IMR-90 (cell line): ENCODE data around the gene CD209. TPM values are rescaled to one million over a fixed set of nuclear protein-coding genes. Genes with fewer than 3 reads are reported as not detected.

Experiments used
- ATAC-seq: fragments of 200-7000 bp; cut with Tn5 transposase; 2 replicates; pipeline ENCODE4 v1.9.1; 2020; ENCODE audit warnings: low read depth, mild to moderate bottlenecking, moderate library complexity
- BruUV-seq: library from RNA; stranded (reverse); fragments of 400-500 nt; replicated peaks from 2 replicates; lab custom pipeline; 2021; lab: Mats Ljungman, UMichigan
- CTCF ChIA-PET: fragments of 300-600 bp; formaldehyde crosslinking; extraction: SDS; loops from one replicate; lab custom pipeline; 2021; ENCODE audit warnings: antibody characterized with exemption; lab: Yijun Ruan, JAX
- POLR2A ChIA-PET: fragments of 300-600 bp; sonication (Branson Sonifier 250); formaldehyde crosslinking; loops from one replicate; lab custom pipeline; 2022; ENCODE audit warnings: antibody characterized with exemption; ENCODE audit not compliant: unreplicated experiment; lab: Charles Lee
- DNase-seq: peaks from one replicate; pipeline ENCODE4 v3.0.0; 2013
- H2AFZ ChIP-seq: replicated peaks from 2 replicates; pipeline ENCODE3; 2013; ENCODE audit warnings: low read length, mild to moderate bottlenecking; ENCODE audit not compliant: poor library complexity
- H2AK5ac ChIP-seq: 2 replicates; pipeline ENCODE4 v1.6.1; 2013; ENCODE audit warnings: low read depth, low read length, inconsistent platforms
- H2AK9ac ChIP-seq: replicated peaks from 2 replicates; pipeline ENCODE3; 2013; ENCODE audit warnings: mild to moderate bottlenecking, low read depth, low read length, moderate library complexity; ENCODE audit not compliant: poor library complexity
- H2BK120ac ChIP-seq: 2 replicates; pipeline ENCODE4 v1.6.1; 2013; ENCODE audit warnings: low read depth, low read length, inconsistent platforms
- H2BK15ac ChIP-seq: 3 replicates; pipeline ENCODE4 v1.6.1; 2013; ENCODE audit warnings: low read depth, low read length, inconsistent platforms
- H2BK20ac ChIP-seq: 2 replicates; pipeline ENCODE4 v1.6.1; 2013; ENCODE audit warnings: low read depth, mild to moderate bottlenecking, inconsistent platforms, low read length, moderate library complexity
- H2BK5ac ChIP-seq: 2 replicates; pipeline ENCODE4 v1.6.1; 2013; ENCODE audit warnings: mild to moderate bottlenecking, low read depth, low read length, inconsistent platforms; ENCODE audit not compliant: poor library complexity, severe bottlenecking
- H3K14ac ChIP-seq: replicated peaks from 2 replicates; pipeline ENCODE4 v1.6.1; 2013; ENCODE audit warnings: low read depth, low read length, inconsistent platforms
- H3K18ac ChIP-seq: 2 replicates; pipeline ENCODE4 v1.6.1; 2013; ENCODE audit warnings: low read depth, low read length, control low read depth
- H3K23ac ChIP-seq: 2 replicates; pipeline ENCODE4 v1.6.1; 2013; ENCODE audit warnings: low read depth, low read length, inconsistent platforms
- H3K27ac ChIP-seq: 2 replicates; pipeline ENCODE4 v1.5.1; 2013; ENCODE audit warnings: mild to moderate bottlenecking, control low read depth, low read length; ENCODE audit not compliant: insufficient read depth
- H3K27me3 ChIP-seq: 2 replicates; pipeline ENCODE4 v1.6.1; 2013; ENCODE audit warnings: low read length; ENCODE audit not compliant: control insufficient read depth, insufficient read depth
- H3K36me3 ChIP-seq: 2 replicates; pipeline ENCODE4 v1.6.1; 2013; ENCODE audit warnings: low read length, mixed read lengths; ENCODE audit not compliant: control insufficient read depth, insufficient read depth
- H3K4ac ChIP-seq: 2 replicates; pipeline ENCODE4 v1.6.1; 2013; ENCODE audit warnings: low read depth, low read length, inconsistent platforms
- H3K4me1 ChIP-seq: 2 replicates; pipeline ENCODE4 v1.6.1; 2013; ENCODE audit warnings: low read length, mixed read lengths; ENCODE audit not compliant: control insufficient read depth, insufficient read depth
- H3K4me2 ChIP-seq: 2 replicates; pipeline ENCODE4 v1.6.1; 2013; ENCODE audit warnings: low read depth, mild to moderate bottlenecking, control low read depth, low read length, moderate library complexity
- H3K4me3 ChIP-seq: 2 replicates; pipeline ENCODE4 v1.5.1; 2013; ENCODE audit warnings: low read depth, mild to moderate bottlenecking, control low read depth, low read length, moderate library complexity; ENCODE audit not compliant: insufficient read depth
- H3K56ac ChIP-seq: 2 replicates; pipeline ENCODE4 v1.6.1; 2013; ENCODE audit warnings: low read length, inconsistent platforms; ENCODE audit not compliant: insufficient read depth; ENCODE audit errors: extremely low read depth
- H3K79me1 ChIP-seq, 2 experiments: 2 replicates each; pipeline ENCODE4 v1.6.1; 2013; ENCODE audit warnings: low read length in 2 of 2, inconsistent platforms in 1 of 2, low read depth in 1 of 2
- H3K9ac ChIP-seq: 2 replicates; pipeline ENCODE4 v1.6.1; 2013; ENCODE audit warnings: low read depth, low read length, control low read depth
- H3K9me1 ChIP-seq: 2 replicates; pipeline ENCODE4 v1.6.1; 2013; ENCODE audit warnings: low read length, inconsistent platforms; ENCODE audit not compliant: insufficient read depth
- H3K9me3 ChIP-seq: 2 replicates; pipeline ENCODE4 v1.6.1; 2013; ENCODE audit warnings: low read length; ENCODE audit not compliant: control insufficient read depth, insufficient read depth
- H4K20me1 ChIP-seq: 2 replicates; pipeline ENCODE4 v1.6.1; 2013; ENCODE audit warnings: low read length, inconsistent platforms; ENCODE audit not compliant: insufficient read depth
- H4K5ac ChIP-seq: 2 replicates; pipeline ENCODE4 v1.6.1; 2013; ENCODE audit warnings: mild to moderate bottlenecking, low read depth, low read length, control low read depth
- H4K8ac ChIP-seq, 2 experiments: 2 replicates each; pipeline ENCODE4 v1.6.1; 2013; ENCODE audit warnings: low read depth in 2 of 2, low read length in 2 of 2, control low read depth in 1 of 2, inconsistent platforms in 1 of 2
- H4K91ac ChIP-seq: 2 replicates; pipeline ENCODE4 v1.6.1; 2013; ENCODE audit warnings: low read depth, low read length, inconsistent platforms; ENCODE audit not compliant: insufficient read depth
- CHD1 ChIP-seq: IDR thresholded peaks from 2 replicates; pipeline ENCODE4 v1.6.1; 2012; ENCODE audit warnings: low read depth, low read length, improper control_type of control experiment
- FOS ChIP-seq: fragments of 150-350 bp; IDR thresholded peaks from 2 replicates; pipeline ENCODE4 v1.6.1; 2016; ENCODE audit warnings: low read depth, low read length
- MAZ ChIP-seq: IDR thresholded peaks from 2 replicates; pipeline ENCODE4 v1.6.1; 2012; ENCODE audit warnings: low read depth, mild to moderate bottlenecking, low read length, improper control_type of control experiment, moderate library complexity, borderline replicate concordance
- MXI1 ChIP-seq: IDR thresholded peaks from 2 replicates; pipeline ENCODE4 v1.6.1; 2012; ENCODE audit warnings: low read depth, mild to moderate bottlenecking, low read length, moderate library complexity, borderline replicate concordance
- RFX5 ChIP-seq: IDR thresholded peaks from 2 replicates; pipeline ENCODE4 v1.8.0; 2012; ENCODE audit warnings: low read depth, mild to moderate bottlenecking, low read length, moderate library complexity
- WGBS, 2 experiments: methylation state at CpG; one replicate each; pipeline versions ENCODE4 v1.1.5 to v1.1.7; 2013; ENCODE audit warnings: missing lambda C conversion rate in 2 of 2; ENCODE audit not compliant: insufficient read length in 1 of 2; ENCODE audit errors: extremely low coverage in 2 of 2; 5-methylcytosine and 5-hydroxymethylcytosine counted together
- dilution Hi-C: fragments of 300-500 bp; cut with HindIII; formaldehyde crosslinking; loops from one replicate; pipeline ENCODE4 v1.14.3; 2018; ENCODE audit warnings: low sequenced_read_pairs; ENCODE audit not compliant: unreplicated experiment
- in situ Hi-C: fragments of 300-500 bp; cut with MboI; formaldehyde crosslinking; loops from 3 replicates; pipeline ENCODE4 v1.14.3; 2019; ENCODE audit warnings: low sequenced_read_pairs, inconsistent platforms, mixed read lengths
- intact Hi-C: fragments of 100-400 bp; cut with micrococcal nuclease; formaldehyde crosslinking; loops from 2 replicates; pipeline ENCODE4 v1.10.0; 2022
- polyA plus RNA-seq, 3 experiments: library from polyadenylated mRNA; depleted of rRNA; stranded (reverse); fragments of >200 nt; gene quantifications; 2 replicates each; pipeline ENCODE4 v1.2.3, GENCODE V29; 2012; ENCODE audit warnings: low replicate concordance in 1 of 3
- total RNA-seq: library from RNA; depleted of rRNA; stranded (reverse); fragments of >200 nt; gene quantifications from 2 replicates; pipeline ENCODE4 v1.2.3, GENCODE V29; 2012
- TF ChIP-seq, protein P1 (sequence below): conservative IDR thresholded peaks from 2 replicates; pipeline ENCODE4 v1.5.1; 2012; ENCODE audit warnings: mild to moderate bottlenecking, low read depth, low read length, improper control_type of control experiment

CD209 gene
- total and polyA plus RNA-seq, 2 of the 4 experiments (the other 2 are of a cell fraction), result not detected

- Histone ChIP-seq H3K9me3 (no peaks in the 10 kb centered on the region; the same call in 1 of the 2 replicates), H2AFZ (peak overlapping the region; percentile 58), H4K8ac (no peak overlapping the region), H2BK5ac (no peak overlapping the region), H3K18ac (no peak overlapping the region), H3K79me1 (no peaks in the 10 kb centered on the region), H2BK15ac (no peak overlapping the region), H3K27me3 (peaks cover 29% of the 10 kb centered on the region), H4K20me1 (no peaks in the 10 kb centered on the region), H4K91ac (no peak overlapping the region), H3K56ac (no peak overlapping the region), H2BK120ac (no peak overlapping the region), H3K36me3 (no peaks in the 10 kb centered on the region), H3K4me1 (no peaks in the 10 kb centered on the region), H3K4me3 (no peak overlapping the region), H3K27ac (no peak overlapping the region), H3K9me1 (no peaks in the 10 kb centered on the region), H3K23ac (no peak overlapping the region), H3K4ac (no peak overlapping the region), H2AK5ac (no peak overlapping the region), H4K5ac (no peak overlapping the region), H2AK9ac (no peak overlapping the region), H3K9ac (no peak overlapping the region), H2BK20ac (no peak overlapping the region), H3K14ac (no peak overlapping the region), H3K4me2 (no peak overlapping the region)
- BruUV-seq, result no TSS peak
- in situ Hi-C loops (no loop called here), dilution Hi-C loops (no loop called here), intact Hi-C loops (no loop called here)
- TF ChIP-seq MXI1 (no peak), FOS (no peak), CHD1 (no peak), MAZ (no peak), RFX5 (no peak)
- TF ChIP-seq, protein P1, sequence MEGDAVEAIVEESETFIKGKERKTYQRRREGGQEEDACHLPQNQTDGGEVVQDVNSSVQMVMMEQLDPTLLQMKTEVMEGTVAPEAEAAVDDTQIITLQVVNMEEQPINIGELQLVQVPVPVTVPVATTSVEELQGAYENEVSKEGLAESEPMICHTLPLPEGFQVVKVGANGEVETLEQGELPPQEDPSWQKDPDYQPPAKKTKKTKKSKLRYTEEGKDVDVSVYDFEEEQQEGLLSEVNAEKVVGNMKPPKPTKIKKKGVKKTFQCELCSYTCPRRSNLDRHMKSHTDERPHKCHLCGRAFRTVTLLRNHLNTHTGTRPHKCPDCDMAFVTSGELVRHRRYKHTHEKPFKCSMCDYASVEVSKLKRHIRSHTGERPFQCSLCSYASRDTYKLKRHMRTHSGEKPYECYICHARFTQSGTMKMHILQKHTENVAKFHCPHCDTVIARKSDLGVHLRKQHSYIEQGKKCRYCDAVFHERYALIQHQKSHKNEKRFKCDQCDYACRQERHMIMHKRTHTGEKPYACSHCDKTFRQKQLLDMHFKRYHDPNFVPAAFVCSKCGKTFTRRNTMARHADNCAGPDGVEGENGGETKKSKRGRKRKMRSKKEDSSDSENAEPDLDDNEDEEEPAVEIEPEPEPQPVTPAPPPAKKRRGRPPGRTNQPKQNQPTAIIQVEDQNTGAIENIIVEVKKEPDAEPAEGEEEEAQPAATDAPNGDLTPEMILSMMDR, result no peak
- no peak for DNase-seq
- ATAC-seq, result no peak
- 46% methylated on average over 7 of the region's 31 CpGs; no CpG with 5 or more reads in 1 of the 2 experiments for WGBS, 2 experiments
- ChIA-PET POLR2A (no interaction called here), CTCF (no interaction called here)
These were observed 42.1 kb upstream of the CD209 start for GRCh38 chr19:7789447-7789846.
